SK-N-SH (cell line): ENCODE measurements around the gene CDKAL1. TPM values are rescaled to one million over a fixed set of nuclear protein-coding genes. Genes with fewer than 3 reads are reported as not detected.

Experiments used
- CTCF ChIA-PET: fragments of 300-600, 350-600 bp; formaldehyde crosslinking; extraction: SDS; loops from one replicate; lab custom pipeline; 2021; lab: Yijun Ruan, JAX
- POLR2A ChIA-PET: fragments of 350-600 bp; sonication (Branson Sonifier 250); formaldehyde crosslinking; extraction: SDS; loops from one replicate; lab custom pipeline; 2020; ENCODE audit warnings: antibody characterized with exemption, inconsistent platforms; lab: Yijun Ruan, JAX
- DNase-seq: peaks from one replicate; pipeline ENCODE4 v3.0.0; 2012
- H2AFZ ChIP-seq: fragments of 200-600 bp; sonication (generic); 2 replicates; pipeline ENCODE4 v1.8.1; 2016; ENCODE audit warnings: antibody characterized with exemption, mild to moderate bottlenecking, low read depth
- H3F3A ChIP-seq: fragments of 200-600 bp; sonication (generic); replicated peaks from 2 replicates; pipeline ENCODE3; 2016; ENCODE audit warnings: antibody characterized with exemption, mild to moderate bottlenecking; ENCODE audit not compliant: insufficient read depth
- H3K27ac ChIP-seq, 2 experiments: fragments of 200-500 bp in 1 of 2; fragments of 200-600 bp in 1 of 2; sonication (Bioruptor generic) in 1 of 2; sonication (generic), shearing (Covaris generic) in 1 of 2; 2 replicates each; pipeline versions ENCODE4 v1.5.1 to v1.6.1; 2014 to 2016; ENCODE audit warnings: low read depth in 2 of 2, inconsistent platforms in 1 of 2, low read length in 1 of 2, mild to moderate bottlenecking in 1 of 2, mixed read lengths in 1 of 2
- H3K27me3 ChIP-seq: fragments of 200-600 bp; sonication (generic), shearing (Covaris generic); 2 replicates; pipeline ENCODE4 v1.6.1; 2016; ENCODE audit warnings: mixed run types; ENCODE audit not compliant: insufficient read depth
- H3K36me3 ChIP-seq, 2 experiments: fragments of 200-500 bp in 1 of 2; fragments of 200-600 bp in 1 of 2; sonication (Bioruptor generic) in 1 of 2; sonication (generic) in 1 of 2; replicated peaks in 1 of 2; 2 replicates each; pipeline versions ENCODE3 to v1.5.1; 2014 to 2016; ENCODE audit warnings: low read length in 1 of 2, mild to moderate bottlenecking in 1 of 2; ENCODE audit not compliant: insufficient read depth in 2 of 2, control insufficient read depth in 1 of 2
- H3K4me1 ChIP-seq, 2 experiments: fragments of 200-500 bp in 1 of 2; fragments of 200-600 bp in 1 of 2; sonication (Bioruptor generic) in 1 of 2; sonication (generic), shearing (Covaris generic) in 1 of 2; 2 replicates each; pipeline versions ENCODE4 v1.5.1 to v1.6.1; 2014 to 2016; ENCODE audit warnings: low read depth in 1 of 2, low read length in 1 of 2, mixed run types in 1 of 2; ENCODE audit not compliant: insufficient read depth in 2 of 2, control insufficient read depth in 1 of 2
- H3K4me2 ChIP-seq: fragments of 200-600 bp; sonication (generic), shearing (Covaris generic); 2 replicates; pipeline ENCODE4 v1.6.1; 2017; ENCODE audit warnings: mixed run types
- H3K4me3 ChIP-seq, 2 experiments: fragments of 200-500 bp in 1 of 2; fragments of 200-600 bp in 1 of 2; sonication (Bioruptor generic) in 1 of 2; sonication (generic), shearing (Covaris generic) in 1 of 2; 2 replicates each; pipeline versions ENCODE4 v1.5.1 to v1.8.1; 2014 to 2016; ENCODE audit warnings: low read depth in 2 of 2, inconsistent platforms in 1 of 2, low read length in 1 of 2, mild to moderate bottlenecking in 1 of 2, mixed read lengths in 1 of 2, moderate library complexity in 1 of 2
- H3K79me2 ChIP-seq: fragments of 200-600 bp; sonication (generic); 2 replicates; pipeline ENCODE4 v1.8.1; 2017; ENCODE audit warnings: mild to moderate bottlenecking; ENCODE audit not compliant: insufficient read depth
- H3K9ac ChIP-seq: fragments of 200-600 bp; sonication (generic); 2 replicates; pipeline ENCODE4 v1.6.1; 2017; ENCODE audit warnings: mixed run types
- H3K9me2 ChIP-seq: fragments of 200-600 bp; sonication (generic); 2 replicates; pipeline ENCODE4 v1.6.1; 2017; ENCODE audit warnings: mixed run types
- H3K9me3 ChIP-seq: fragments of 200-600 bp; sonication (generic); 2 replicates; pipeline ENCODE4 v1.6.1; 2017; ENCODE audit warnings: mixed run types, mild to moderate bottlenecking, moderate library complexity
- H4K20me1 ChIP-seq: fragments of 200-600 bp; sonication (generic); 2 replicates; pipeline ENCODE4 v1.6.1; 2017; ENCODE audit warnings: mild to moderate bottlenecking, mixed run types; ENCODE audit not compliant: insufficient read depth
- ELF1 ChIP-seq: IDR thresholded peaks from 2 replicates; pipeline ENCODE4 v1.4.0; 2012
- EP300 ChIP-seq, 2 experiments: IDR thresholded peaks; 2 replicates each; pipeline versions ENCODE4 v1.4.0 to v1.6.1; 2012; ENCODE audit warnings: borderline replicate concordance in 1 of 2, low read depth in 1 of 2, low read length in 1 of 2
- EZH2phosphoT487 ChIP-seq: fragments of 200-600 bp; sonication (generic); IDR thresholded peaks from 2 replicates; pipeline ENCODE4 v1.6.1; 2017; ENCODE audit warnings: low read depth, mixed run types, mild to moderate bottlenecking, antibody characterized with exemption, moderate library complexity, borderline replicate concordance
- FOXJ3 ChIP-seq: sonication (generic); formaldehyde crosslinking; IDR thresholded peaks from 2 replicates; pipeline ENCODE4 v1.5.1; 2020; ENCODE audit warnings: mild to moderate bottlenecking, missing genetic modification reagents
- GABPA ChIP-seq: IDR thresholded peaks from 2 replicates; pipeline ENCODE4 v1.4.0; 2012; ENCODE audit warnings: low read depth, mild to moderate bottlenecking
- IRF3 ChIP-seq: fragments of 150-350 bp; IDR thresholded peaks from 2 replicates; pipeline ENCODE4 v1.6.1; 2016; ENCODE audit warnings: mild to moderate bottlenecking, low read depth, low read length
- MEF2A ChIP-seq: IDR thresholded peaks from 2 replicates; pipeline ENCODE4 v1.4.0; 2012; ENCODE audit warnings: low read depth, borderline replicate concordance
- POLR2AphosphoS5 ChIP-seq: IDR thresholded peaks from 2 replicates; pipeline ENCODE4 v1.6.1; 2012; ENCODE audit warnings: low read depth, low read length
- RXRA ChIP-seq: IDR thresholded peaks from 2 replicates; pipeline ENCODE4 v1.4.0; 2012; ENCODE audit warnings: low read depth, mild to moderate bottlenecking, borderline replicate concordance
- USF1 ChIP-seq: IDR thresholded peaks from 2 replicates; pipeline ENCODE4 v1.4.0; 2012; ENCODE audit warnings: low read depth, borderline replicate concordance
- WGBS: methylation state at CpG from one replicate; pipeline ENCODE4 v1.1.6; 2017; ENCODE audit warnings: low lambda C conversion rate; 5-methylcytosine and 5-hydroxymethylcytosine counted together
- polyA plus RNA-seq, 3 experiments: library from polyadenylated mRNA; depleted of rRNA; stranded (reverse); fragments of >200 nt; gene quantifications; 2 replicates each; pipeline ENCODE4 v1.2.3, GENCODE V29; 2012

Gene CDKAL1
- polyA plus RNA-seq, 1 of the 3 experiments (the other 2 are of a cell fraction) = 2.6 TPM

- Histone ChIP-seq H3K4me3 (no peak overlapping the region), H3K4me2 (no peak overlapping the region), H3K36me3 (no peaks in the 10 kb centered on the region), H4K20me1 (no peaks in the 10 kb centered on the region), H3K9me3 (no peaks in the 10 kb centered on the region), H3K9ac (no peak overlapping the region), H3K27ac (no peak overlapping the region), H2AFZ (no peak overlapping the region), H3K4me1 (peaks cover 0 to under 1% of the 10 kb centered on the region in 2 experiments; a peak in 1 of 4 replicates), H3K27me3 (no peaks in the 10 kb centered on the region), H3F3A (peaks cover under 1% of the 10 kb centered on the region), H3K9me2 (no peaks in the 10 kb centered on the region), H3K79me2 (no peaks in the 10 kb centered on the region)
- no peak for DNase-seq
- ChIA-PET POLR2A (no interaction called here), CTCF (interaction anchor here (0.8 to 1.5 kb wide), 3 partner anchors 11 to 26 kb away, joined by 3 to 4 read pairs (median 3); no protein-coding TSS in a partner anchor)
- WGBS = 90% methylated on average over 4 of the region's 4 CpGs
- TF ChIP-seq POLR2AphosphoS5 (no peak), IRF3 (no peak), USF1 (no peak), MEF2A (no peak)
Measured at GRCh38 chr6:21103626-21104224, 569.5 kb downstream of the CDKAL1 start.

GRCh38 chr6:21104288-21104687, 570.0 kb downstream of the CDKAL1 start:
- no peaks in the 10 kb centered on the region for H3K79me2 ChIP-seq
- H3K27me3 ChIP-seq = no peaks in the 10 kb centered on the region
- H2AFZ ChIP-seq = no peak overlapping the region
- POLR2A ChIA-PET = no interaction called here
- H3K4me1 ChIP-seq = peaks cover 0 to 6% of the 10 kb centered on the region in 2 experiments; a peak in 3 of 4 replicates
- DNase-seq = no peak
- CTCF ChIA-PET = interaction anchor here (0.8 to 1.5 kb wide), 2 partner anchors 11 to 26 kb away, joined by 3 read pairs; no protein-coding TSS in a partner anchor
- no peak overlapping the region for H3K4me2 ChIP-seq
- no peaks in the 10 kb centered on the region for H3K9me2 ChIP-seq
- H4K20me1 ChIP-seq = no peaks in the 10 kb centered on the region
- 97% methylated on average over 2 of the region's 2 CpGs for WGBS
- no peak overlapping the region for H3K27ac ChIP-seq
- H3K9ac ChIP-seq = no peak overlapping the region
- H3K9me3 ChIP-seq = no peaks in the 10 kb centered on the region
- no peak for TF ChIP-seq RXRA
- TF ChIP-seq EP300 (IDR thresholded peaks at IDR 0.05; ENCODE audit: borderline replicate concordance in 1 of 2, low read depth in 1 of 2, low read length in 1 of 2) = no peak
- no peaks in the 10 kb centered on the region for H3K36me3 ChIP-seq
- peaks cover 6% of the 10 kb centered on the region for H3F3A ChIP-seq
- no peak overlapping the region for H3K4me3 ChIP-seq

GRCh38 chr6:21107796-21108195, 573.5 kb downstream of the CDKAL1 start:
- Histone ChIP-seq H3K36me3 (no peaks in the 10 kb centered on the region), H3K27me3 (no peaks in the 10 kb centered on the region), H3K27ac (no peak overlapping the region), H3K9me3 (no peaks in the 10 kb centered on the region), H3K9ac (no peak overlapping the region), H3K9me2 (no peaks in the 10 kb centered on the region), H4K20me1 (no peaks in the 10 kb centered on the region), H3K4me2 (no peak overlapping the region), H3F3A (peaks cover 13% of the 10 kb centered on the region), H3K4me1 (peaks cover 12 to 14% of the 10 kb centered on the region in 2 experiments; a peak in 3 of 4 replicates), H3K4me3 (no peak overlapping the region), H3K79me2 (no peaks in the 10 kb centered on the region), H2AFZ (no peak overlapping the region)
- DNase-seq = no peak
- ChIA-PET POLR2A (no interaction called here), CTCF (no interaction called here)
- 97% methylated on average over 3 of the region's 3 CpGs for WGBS
- no peak for TF ChIP-seq GABPA
- no peak for TF ChIP-seq ELF1
- no peak for TF ChIP-seq EZH2phosphoT487
- no peak for TF ChIP-seq FOXJ3 (CRISPR knock-in tag)
